GM19397 (cell line): Measurements from ENCODE around the gene GRIN3B.
"Not testable (repeated sequence)": the region's sequence is repeated elsewhere in the genome, so short reads cannot be mapped to it uniquely, and the experiment has no call there.

Experiments used
- ATAC-seq: cut with Tn5 transposase; IDR thresholded peaks from one replicate; pipeline ENCODE4 v1.9.1; 2021; ENCODE audit warnings: mild to moderate bottlenecking, moderate library complexity; ENCODE audit not compliant: unreplicated experiment

GRIN3B gene

GRCh38 chr19:1000095-1000494 is at the start of gene GRIN3B:
Gene GRIN3B, plus strand, starts transcription at chr19:1000419. Its CDS starts 19 bp downstream, at chr19:1000438.
- ATAC-seq: no peak

GRCh38 chr19:952049-952679 is 48.1 kb upstream of the GRIN3B start:
- no peak for ATAC-seq

GRCh38 chr19:952680-953444 is 47.4 kb upstream of the GRIN3B start:
- no peak for ATAC-seq

- ATAC-seq: no peak
These were observed 46.6 kb upstream of the GRIN3B start for GRCh38 chr19:953445-954271.

GRCh38 chr19:954272-954671 is 45.9 kb upstream of the GRIN3B start:
- no peak for ATAC-seq

- no peak for ATAC-seq
These were observed 45.3 kb upstream of the GRIN3B start for GRCh38 chr19:954672-955494.

GRCh38 chr19:955803-956765 is 44.1 kb upstream of the GRIN3B start:
- no peak for ATAC-seq

- ATAC-seq: no peak
These were observed 43.3 kb upstream of the GRIN3B start for GRCh38 chr19:956766-957440.

- ATAC-seq: not testable (repeated sequence)
These were observed 42.6 kb upstream of the GRIN3B start for GRCh38 chr19:957578-957977.

GRCh38 chr19:958967-959855 is 41.0 kb upstream of the GRIN3B start:
- ATAC-seq: no peak

GRCh38 chr19:960020-960419 is 40.2 kb upstream of the GRIN3B start:
- no peak for ATAC-seq

- ATAC-seq: no peak
These were observed 39.6 kb upstream of the GRIN3B start for GRCh38 chr19:960601-960938.

GRCh38 chr19:961866-962620 is 38.2 kb upstream of the GRIN3B start:
- ATAC-seq: no peak

GRCh38 chr19:962683-963400 is 37.4 kb upstream of the GRIN3B start:
- no peak for ATAC-seq

- no peak for ATAC-seq
These were observed 36.7 kb upstream of the GRIN3B start for GRCh38 chr19:963486-963951.

GRCh38 chr19:964116-964520 is 36.1 kb upstream of the GRIN3B start:
- no peak for ATAC-seq
